GM23248 (cell line): ENCODE results near the gene PRR29. TPM values are rescaled to one million over a fixed set of nuclear protein-coding genes. Genes with fewer than 3 reads are reported as not detected.

Source experiments
- DNase-seq: peaks from one replicate; pipeline ENCODE4 v3.0.0-alpha.2; 2015
- H2AFZ ChIP-seq: fragments of 200-600 bp; sonication (generic); 2 replicates; pipeline ENCODE4 v1.6.1; 2016; ENCODE audit warnings: antibody characterized with exemption
- H3F3A ChIP-seq: fragments of 200-600 bp; sonication (generic); 2 replicates; pipeline ENCODE4 v1.6.1; 2016; ENCODE audit warnings: mild to moderate bottlenecking, antibody characterized with exemption, mixed run types; ENCODE audit not compliant: insufficient read depth
- H3K27ac ChIP-seq: fragments of 200-600 bp; sonication (generic); 2 replicates; pipeline ENCODE4 v1.5.1; 2016; ENCODE audit warnings: mild to moderate bottlenecking
- H3K27me3 ChIP-seq: fragments of 200-600 bp; sonication (generic); replicated peaks from 2 replicates; pipeline ENCODE4 v1.6.1; 2016; ENCODE audit warnings: mild to moderate bottlenecking; ENCODE audit not compliant: insufficient read depth
- H3K36me3 ChIP-seq: fragments of 200-600 bp; sonication (generic); 2 replicates; pipeline ENCODE4 v1.6.1; 2016; ENCODE audit warnings: low read depth, mild to moderate bottlenecking
- H3K4me1 ChIP-seq: fragments of 200-600 bp; sonication (generic); 2 replicates; pipeline ENCODE4 v1.6.1; 2016; ENCODE audit warnings: mild to moderate bottlenecking; ENCODE audit not compliant: insufficient read depth
- H3K4me2 ChIP-seq: fragments of 200-600 bp; sonication (generic); one replicate; pipeline ENCODE4 v1.6.1; 2016; ENCODE audit warnings: mild to moderate bottlenecking; ENCODE audit not compliant: unreplicated experiment
- H3K4me3 ChIP-seq: fragments of 200-600 bp; sonication (generic); 2 replicates; pipeline ENCODE4 v1.5.1; 2016; ENCODE audit warnings: mild to moderate bottlenecking
- H3K79me2 ChIP-seq: fragments of 200-600 bp; sonication (generic); 2 replicates; pipeline ENCODE4 v1.6.1; 2016; ENCODE audit warnings: mild to moderate bottlenecking; ENCODE audit not compliant: insufficient read depth
- H3K9ac ChIP-seq: fragments of 200-600 bp; sonication (generic); 2 replicates; pipeline ENCODE4 v1.6.1; 2016; ENCODE audit warnings: mild to moderate bottlenecking
- H3K9me2 ChIP-seq: fragments of 200-600 bp; sonication (generic); 2 replicates; pipeline ENCODE4 v1.6.1; 2016; ENCODE audit warnings: mixed run types, mild to moderate bottlenecking, moderate library complexity; ENCODE audit not compliant: insufficient read depth
- H3K9me3 ChIP-seq: fragments of 200-600 bp; sonication (generic); one replicate; pipeline ENCODE4 v1.6.1; 2017; ENCODE audit warnings: low read depth
- H4K20me1 ChIP-seq: fragments of 200-600 bp; sonication (generic); 2 replicates; pipeline ENCODE4 v1.6.0; 2016; ENCODE audit not compliant: insufficient read depth
- EZH2 ChIP-seq: fragments of 200-600 bp; sonication (generic); IDR thresholded peaks from 2 replicates; pipeline ENCODE4 v1.6.1; 2018; ENCODE audit warnings: antibody characterized with exemption, mild to moderate bottlenecking; ENCODE audit not compliant: insufficient read depth, poor library complexity, severe bottlenecking
- EZH2phosphoT487 ChIP-seq: fragments of 200-600 bp; sonication (generic); IDR thresholded peaks from 2 replicates; pipeline ENCODE4 v1.6.1; 2018; ENCODE audit warnings: antibody characterized with exemption, moderate library complexity, mild to moderate bottlenecking, low read depth; ENCODE audit not compliant: insufficient read depth
- WGBS, 2 experiments: methylation state at CpG; one replicate each; pipeline ENCODE4 v1.1.6; 2015 to 2017; ENCODE audit warnings: low lambda C conversion rate in 2 of 2, low coverage in 1 of 2; ENCODE audit errors: missing lambda C conversion rate in 2 of 2; 5-methylcytosine and 5-hydroxymethylcytosine counted together
- in situ Hi-C: fragments of 300-500 bp; cut with MboI; formaldehyde crosslinking; loops from 2 replicates; pipeline ENCODE4 v1.15.0; 2020
- polyA plus RNA-seq: library from polyadenylated mRNA; unstranded; fragments of >200 nt; fragmentation: Nextera tagmentation; extraction: Ambion mirVana; gene quantifications from 2 replicates; pipeline ENCODE4 v1.2.1, GENCODE V29; 2016
- total RNA-seq: library from RNA; depleted of rRNA; stranded (reverse); fragments of >200 nt; shearing (Covaris generic); gene quantifications from 2 replicates; pipeline ENCODE4 v1.2.3, GENCODE V29; 2014

The PRR29 gene
- total and polyA plus RNA-seq, 2 experiments from 2014 or later: not detected

- H2AFZ ChIP-seq: no peak overlapping the region
- H3K27me3 ChIP-seq: no peaks in the 10 kb centered on the region
- no peak for TF ChIP-seq EZH2phosphoT487
- TF ChIP-seq EZH2: no peak
- H3K4me1 ChIP-seq: no peaks in the 10 kb centered on the region
- no peaks in the 10 kb centered on the region for H3K9me2 ChIP-seq
- no peak overlapping the region for H3K9ac ChIP-seq
- H3K36me3 ChIP-seq: no peaks in the 10 kb centered on the region
- H3K4me2 ChIP-seq: no peak overlapping the region
- 80 to 81% methylated on average over 9 of the region's 9 CpGs for WGBS, 2 experiments
- no peaks in the 10 kb centered on the region for H3K9me3 ChIP-seq
- no peaks in the 10 kb centered on the region for H3K79me2 ChIP-seq
- in situ Hi-C loops: no loop called here
- no peak overlapping the region for H3K4me3 ChIP-seq
- H3F3A ChIP-seq: no peaks in the 10 kb centered on the region
- no peaks in the 10 kb centered on the region for H4K20me1 ChIP-seq
- no peak for DNase-seq
- H3K27ac ChIP-seq: no peak overlapping the region
Measured at GRCh38 chr17:63960006-63960405, 38.1 kb upstream of the PRR29 start.

DNA sequence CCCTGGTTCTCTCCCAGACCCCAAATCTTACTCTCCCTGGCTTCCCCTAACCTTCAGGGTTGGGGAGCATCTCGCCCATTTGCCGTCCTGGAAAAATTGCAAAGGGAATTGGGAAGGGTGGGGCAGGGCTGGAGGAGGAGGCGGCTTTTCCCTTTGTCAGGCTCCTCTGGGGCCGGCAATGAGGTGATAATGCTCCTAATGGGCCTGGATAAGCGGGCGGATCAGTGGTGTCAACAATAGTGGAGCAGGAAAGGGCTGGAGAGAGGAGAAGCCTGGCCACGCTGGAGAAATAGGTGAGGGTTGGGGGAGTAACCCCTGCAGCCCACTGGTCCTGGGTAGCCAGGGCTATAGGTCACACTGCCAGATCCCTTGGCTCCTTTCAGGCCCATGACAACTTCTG, 37.7 kb upstream of the PRR29 start:
- WGBS, 2 experiments: 67 to 78% methylated on average over 7 of the region's 7 CpGs
- in situ Hi-C loops: no loop called here
- H2AFZ ChIP-seq: no peak overlapping the region

DNA sequence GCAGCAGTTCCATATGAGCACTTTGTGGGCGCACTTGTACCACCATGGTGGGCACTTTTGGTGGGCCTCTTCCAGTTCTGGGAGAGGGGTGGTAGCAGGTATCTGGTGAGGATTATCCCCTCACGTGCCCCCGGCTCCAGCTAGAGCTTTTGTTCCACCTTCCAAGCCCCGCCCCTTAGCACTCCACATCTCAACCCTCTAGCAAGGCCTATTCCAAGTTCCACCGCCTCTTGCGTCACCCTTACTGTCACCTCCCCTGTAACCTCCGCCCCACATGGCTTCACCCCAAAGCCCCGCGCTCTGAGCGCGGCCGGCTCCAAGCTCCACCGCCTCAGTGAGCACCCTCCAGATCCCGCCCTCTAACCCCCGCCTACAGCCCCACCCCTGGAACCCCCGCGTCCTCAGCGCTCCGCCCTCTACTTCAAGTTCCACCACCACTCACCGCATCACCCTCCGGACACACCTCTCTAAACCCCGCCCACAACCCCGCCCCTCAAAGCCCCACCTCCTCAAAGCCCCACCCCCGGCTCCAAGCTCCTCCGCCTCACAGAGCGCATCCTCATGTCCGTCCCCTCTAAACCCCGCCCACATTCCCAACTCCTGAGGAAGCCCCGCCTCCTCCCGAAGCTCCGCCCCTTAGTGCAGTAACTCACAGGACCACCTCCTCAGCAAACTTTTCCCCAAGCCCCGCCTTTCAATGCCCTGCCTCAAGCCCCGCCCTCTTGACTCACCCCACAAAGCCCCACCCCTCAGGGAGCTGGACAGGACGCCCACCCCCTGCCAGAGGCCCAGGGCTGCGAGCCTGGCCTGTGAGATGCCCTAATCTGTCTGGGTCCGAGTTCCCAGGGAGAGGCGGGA, 36.6 kb upstream of the PRR29 start:
- no peaks in the 10 kb centered on the region for H3K9me2 ChIP-seq
- H3F3A ChIP-seq: no peaks in the 10 kb centered on the region
- no peaks in the 10 kb centered on the region for H3K9me3 ChIP-seq
- WGBS, 2 experiments: 15 to 20% methylated on average over 20 to 37 of the region's 37 CpGs
- H3K36me3 ChIP-seq: no peaks in the 10 kb centered on the region
- H3K27me3 ChIP-seq: no peaks in the 10 kb centered on the region
- peak; percentile 85 for DNase-seq
- no peak overlapping the region for H2AFZ ChIP-seq
- in situ Hi-C loops: no loop called here
- H3K4me3 ChIP-seq: no peak overlapping the region
- H3K27ac ChIP-seq: no peak overlapping the region
- H4K20me1 ChIP-seq: no peaks in the 10 kb centered on the region
- TF ChIP-seq EZH2: no peak
- TF ChIP-seq EZH2phosphoT487: no peak
- no peaks in the 10 kb centered on the region for H3K79me2 ChIP-seq
- H3K4me2 ChIP-seq: peak overlapping the region; percentile 45
- no peaks in the 10 kb centered on the region for H3K4me1 ChIP-seq
- no peak overlapping the region for H3K9ac ChIP-seq

More for the DNA sequence above, 37.7 kb upstream of the PRR29 start:
- Histone ChIP-seq H3F3A (no peaks in the 10 kb centered on the region), H3K4me1 (no peaks in the 10 kb centered on the region), H3K4me3 (no peak overlapping the region), H3K4me2 (no peak overlapping the region), H3K36me3 (no peaks in the 10 kb centered on the region), H3K27me3 (no peaks in the 10 kb centered on the region), H4K20me1 (no peaks in the 10 kb centered on the region), H3K27ac (no peak overlapping the region), H3K9me2 (no peaks in the 10 kb centered on the region), H3K79me2 (no peaks in the 10 kb centered on the region), H3K9ac (no peak overlapping the region), H3K9me3 (no peaks in the 10 kb centered on the region)
- TF ChIP-seq EZH2phosphoT487 (no peak), EZH2 (no peak)
- no peak for DNase-seq

- no peak for TF ChIP-seq EZH2phosphoT487
- no peak for TF ChIP-seq EZH2
- H3K9me2 ChIP-seq: no peaks in the 10 kb centered on the region
- H3K4me1 ChIP-seq: no peaks in the 10 kb centered on the region
- no peak overlapping the region for H3K9ac ChIP-seq
- no peaks in the 10 kb centered on the region for H4K20me1 ChIP-seq
- H3K4me2 ChIP-seq: no peak overlapping the region
- no peaks in the 10 kb centered on the region for H3K79me2 ChIP-seq
- no peaks in the 10 kb centered on the region for H3K36me3 ChIP-seq
- no peak overlapping the region for H3K4me3 ChIP-seq
- DNase-seq: no peak
- in situ Hi-C loops: no loop called here
- WGBS, 2 experiments: 47 to 51% methylated on average over 10 of the region's 10 CpGs
- H2AFZ ChIP-seq: no peak overlapping the region
- no peaks in the 10 kb centered on the region for H3K27me3 ChIP-seq
- H3F3A ChIP-seq: no peaks in the 10 kb centered on the region
- H3K9me3 ChIP-seq: no peaks in the 10 kb centered on the region
- no peak overlapping the region for H3K27ac ChIP-seq
Measured at GRCh38 chr17:63962298-63962744, 35.8 kb upstream of the PRR29 start.
